ENCODE data around the gene RAB4B. TPM values are rescaled to one million over a fixed set of nuclear protein-coding genes. Genes with fewer than 3 reads are reported as not detected.

Gene RAB4B
- total and polyA plus RNA-seq, 9 donors: 6.5 to 32.9 (median 18.9) TPM

GRCh38 chr19:40740747-40741146, 37.3 kb upstream of the RAB4B start:
- no peak overlapping the region for H3K27ac ChIP-seq
- H3K4me1 ChIP-seq (ENCODE audit: insufficient read depth): peaks cover 4% of the 10 kb centered on the region
- no peaks in the 10 kb centered on the region for H3K27me3 ChIP-seq
- no peaks in the 10 kb centered on the region for H3K36me3 ChIP-seq
- TF ChIP-seq POLR2A (IDR thresholded peaks at IDR 0.05) (no peak), CTCF (IDR thresholded peaks at IDR 0.05) (no peak), EP300 (IDR thresholded peaks at IDR 0.05) (no peak)
- DNase-seq: peak in 1 of 5 donors; percentile 58
- WGBS, 3 donors: 40 to 44% (median 40%) methylated on average over 6 of the region's 6 CpGs
- intact Hi-C loops (cut with DNase I): no loop called here
- no peak overlapping the region for H3K4me3 ChIP-seq
- H3K9me3 ChIP-seq: no peaks in the 10 kb centered on the region

- H3K9me3 ChIP-seq: no peaks in the 10 kb centered on the region
- H3K27me3 ChIP-seq: no peaks in the 10 kb centered on the region
- no peak for TF ChIP-seq CTCF (IDR thresholded peaks at IDR 0.05)
- TF ChIP-seq EP300 (IDR thresholded peaks at IDR 0.05): no peak
- TF ChIP-seq POLR2A (IDR thresholded peaks at IDR 0.05): no peak
- intact Hi-C loops (cut with DNase I): no loop called here
- WGBS, 3 donors: 74 to 83% (median 77%) methylated on average over 10 of the region's 10 CpGs
- peaks cover 4% of the 10 kb centered on the region for H3K4me1 ChIP-seq (ENCODE audit: insufficient read depth)
- no peak overlapping the region for H3K4me3 ChIP-seq
- H3K27ac ChIP-seq: no peak overlapping the region
- no peaks in the 10 kb centered on the region for H3K36me3 ChIP-seq
- no peak for DNase-seq
Measured at GRCh38 chr19:40741527-40742390, 36.3 kb upstream of the RAB4B start.

- H3K27ac ChIP-seq: no peak overlapping the region
- no peak for DNase-seq
- intact Hi-C loops (cut with DNase I): no loop called here
Measured at GRCh38 chr19:40742477-40742876, 35.6 kb upstream of the RAB4B start.

GRCh38 chr19:40742886-40743285, 35.2 kb upstream of the RAB4B start:
- no peak for DNase-seq
- no peak for TF ChIP-seq POLR2A (IDR thresholded peaks at IDR 0.05)
- intact Hi-C loops (cut with DNase I): no loop called here

More at GRCh38 chr19:40742477-40742876, 35.6 kb upstream of the RAB4B start:
- Histone ChIP-seq H3K36me3 (no peaks in the 10 kb centered on the region), H3K4me3 (no peak overlapping the region), H3K9me3 (no peaks in the 10 kb centered on the region), H3K27me3 (no peaks in the 10 kb centered on the region), H3K4me1 (ENCODE audit: insufficient read depth) (peaks cover 4% of the 10 kb centered on the region)
- TF ChIP-seq CTCF (IDR thresholded peaks at IDR 0.05) (no peak), EP300 (IDR thresholded peaks at IDR 0.05) (no peak), POLR2A (IDR thresholded peaks at IDR 0.05) (no peak)
- 74 to 78% (median 75%) methylated on average over 16 to 17 of the region's 17 CpGs for WGBS, 3 donors

GRCh38 chr19:40743926-40744325, 34.1 kb upstream of the RAB4B start:
- H3K4me3 ChIP-seq: no peak overlapping the region
- no peaks in the 10 kb centered on the region for H3K27me3 ChIP-seq
- TF ChIP-seq EP300 (IDR thresholded peaks at IDR 0.05): no peak
- no peaks in the 10 kb centered on the region for H3K36me3 ChIP-seq
- intact Hi-C loops (cut with DNase I): no loop called here
- 81 to 91% (median 91%) methylated on average over 10 of the region's 10 CpGs for WGBS, 3 donors
- peaks cover 4% of the 10 kb centered on the region for H3K4me1 ChIP-seq (ENCODE audit: insufficient read depth)
- DNase-seq: no peak
- H3K27ac ChIP-seq: no peak overlapping the region
- no peaks in the 10 kb centered on the region for H3K9me3 ChIP-seq

More at GRCh38 chr19:40742886-40743285, 35.2 kb upstream of the RAB4B start:
- Histone ChIP-seq H3K27ac (no peak overlapping the region), H3K4me3 (no peak overlapping the region), H3K4me1 (ENCODE audit: insufficient read depth) (peaks cover 4% of the 10 kb centered on the region), H3K36me3 (no peaks in the 10 kb centered on the region), H3K27me3 (no peaks in the 10 kb centered on the region), H3K9me3 (no peaks in the 10 kb centered on the region)
- 74 to 78% (median 78%) methylated on average over 12 of the region's 12 CpGs for WGBS, 3 donors
